Neural crest cell (in vitro differentiated cells): Measurements from ENCODE around the gene PDX1. TPM values are rescaled to one million over a fixed set of nuclear protein-coding genes. Genes with fewer than 3 reads are reported as not detected.
A peak's percentile ranks its signal among the peaks of the same experiment; 100 is the strongest.

Experiments used
- DNase-seq: peaks from one replicate; pipeline ENCODE4 v3.0.0; 2021; ENCODE audit warnings: low read depth, mixed read lengths, low spot score
- H3K27ac Mint-ChIP-seq: one replicate; pipeline ENCODE4 v1.8.0; 2021; ENCODE audit warnings: mild to moderate bottlenecking, mixed read lengths; ENCODE audit not compliant: unreplicated experiment
- H3K27me3 Mint-ChIP-seq: 2 replicates; pipeline ENCODE4 v1.8.0; 2021; ENCODE audit warnings: low read depth, mild to moderate bottlenecking, mixed read lengths
- H3K36me3 Mint-ChIP-seq: 2 replicates; pipeline ENCODE4 v1.8.0; 2021; ENCODE audit warnings: low read depth, mild to moderate bottlenecking, mixed read lengths
- H3K4me1 Mint-ChIP-seq: 2 replicates; pipeline ENCODE4 v1.8.0; 2021; ENCODE audit warnings: mixed read lengths
- H3K4me3 Mint-ChIP-seq: one replicate; pipeline ENCODE4 v1.8.0; 2021; ENCODE audit warnings: mild to moderate bottlenecking, mixed read lengths
- H3K9me3 Mint-ChIP-seq: 2 replicates; pipeline ENCODE4 v1.8.0; 2021; ENCODE audit warnings: mixed read lengths
- CTCF ChIP-seq: fragments of 200-600 bp; sonication (generic); conservative IDR thresholded peaks from 2 replicates; pipeline ENCODE4 v1.5.0; 2021; ENCODE audit warnings: antibody characterized with exemption, mild to moderate bottlenecking
- total RNA-seq: library from RNA; stranded (reverse); gene quantifications from 2 replicates; pipeline ENCODE4 v1.2.1, GENCODE V29; 2021

Gene PDX1
- total RNA-seq, 1 donor from 2014 or later: not detected

- TF ChIP-seq CTCF: no peak
- H3K4me1 Mint-ChIP-seq: peaks cover 27% of the 10 kb centered on the region
- no peak for DNase-seq
- H3K4me3 Mint-ChIP-seq: peak overlapping the region; percentile 77
- H3K36me3 Mint-ChIP-seq: no peaks in the 10 kb centered on the region
- H3K9me3 Mint-ChIP-seq: no peaks in the 10 kb centered on the region
- H3K27me3 Mint-ChIP-seq: peaks cover 100% of the 10 kb centered on the region
- no peak overlapping the region for H3K27ac Mint-ChIP-seq
Measured at GRCh38 chr13:27965740-27966640, 46.2 kb downstream of the PDX1 start.

GRCh38 chr13:27966641-27967202 lies 46.9 kb downstream of the PDX1 start:
- DNase-seq: no peak
- Mint-ChIP-seq H3K4me1 (peaks cover 33% of the 10 kb centered on the region), H3K27ac (no peak overlapping the region), H3K27me3 (peaks cover 100% of the 10 kb centered on the region), H3K36me3 (no peaks in the 10 kb centered on the region), H3K4me3 (no peak overlapping the region), H3K9me3 (no peaks in the 10 kb centered on the region)
- no peak for TF ChIP-seq CTCF

GRCh38 chr13:27967203-27967735 lies 47.5 kb downstream of the PDX1 start:
- no peaks in the 10 kb centered on the region for H3K9me3 Mint-ChIP-seq
- DNase-seq: no peak
- no peak overlapping the region for H3K27ac Mint-ChIP-seq
- H3K27me3 Mint-ChIP-seq: peaks cover 100% of the 10 kb centered on the region
- no peak for TF ChIP-seq CTCF
- peaks cover 33% of the 10 kb centered on the region for H3K4me1 Mint-ChIP-seq
- H3K36me3 Mint-ChIP-seq: no peaks in the 10 kb centered on the region
- peak overlapping the region; percentile 67 for H3K4me3 Mint-ChIP-seq

- H3K4me1 Mint-ChIP-seq: peaks cover 33% of the 10 kb centered on the region
- H3K27me3 Mint-ChIP-seq: peaks cover 100% of the 10 kb centered on the region
- TF ChIP-seq CTCF: no peak
- H3K27ac Mint-ChIP-seq: no peak overlapping the region
- no peaks in the 10 kb centered on the region for H3K36me3 Mint-ChIP-seq
- H3K4me3 Mint-ChIP-seq: peak overlapping the region; percentile 34
- no peaks in the 10 kb centered on the region for H3K9me3 Mint-ChIP-seq
- DNase-seq: no peak
Measured at GRCh38 chr13:27967736-27968315, 48.0 kb downstream of the PDX1 start.

- H3K27me3 Mint-ChIP-seq: peaks cover 100% of the 10 kb centered on the region
- DNase-seq: no peak
- H3K9me3 Mint-ChIP-seq: no peaks in the 10 kb centered on the region
- peaks cover 33% of the 10 kb centered on the region for H3K4me1 Mint-ChIP-seq
- H3K4me3 Mint-ChIP-seq: no peak overlapping the region
- TF ChIP-seq CTCF: no peak
- no peak overlapping the region for H3K27ac Mint-ChIP-seq
- no peaks in the 10 kb centered on the region for H3K36me3 Mint-ChIP-seq
Measured at GRCh38 chr13:27968316-27969081, 48.7 kb downstream of the PDX1 start.
